ENCODE results near the gene MFRP.
A peak's percentile ranks its signal among the peaks of the same experiment; 100 is the strongest.

The MFRP gene

DNA sequence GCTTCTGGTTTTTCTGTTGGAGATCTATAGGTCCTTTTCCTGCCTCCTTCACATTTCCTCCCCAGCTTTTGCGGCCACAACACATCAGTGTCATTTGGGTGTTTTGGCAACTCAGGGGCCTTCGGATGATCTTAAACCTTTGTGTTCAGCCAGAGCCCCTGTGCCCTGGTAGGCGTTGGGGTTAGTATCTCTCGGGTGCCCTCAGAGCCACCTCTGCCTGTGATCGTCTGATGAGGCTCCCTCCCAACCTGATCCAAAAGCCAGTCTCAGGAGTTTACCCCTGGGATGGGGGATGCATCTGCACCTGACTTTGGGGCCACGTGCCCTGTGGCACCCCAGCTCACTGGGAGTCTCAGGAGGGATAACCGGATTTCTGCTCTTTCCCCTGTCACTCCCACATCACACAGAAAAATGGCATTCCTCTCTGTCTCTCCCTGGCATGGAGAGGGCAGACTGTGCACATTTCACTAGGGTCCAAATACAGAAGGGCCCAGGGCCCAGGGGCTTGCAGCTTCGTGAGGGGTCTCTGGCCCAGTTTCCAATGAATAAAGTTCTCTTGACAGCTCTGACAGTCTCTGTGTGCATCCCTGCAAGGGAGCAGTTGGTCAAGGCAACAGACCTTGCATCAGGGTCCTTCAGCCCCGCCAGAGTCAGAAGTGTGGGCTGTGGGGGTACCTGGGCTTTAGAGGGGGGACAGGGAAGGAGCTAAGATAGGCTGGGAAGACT lies 9.6 kb downstream of the MFRP start:
- no peak for DNase-seq

DNA sequence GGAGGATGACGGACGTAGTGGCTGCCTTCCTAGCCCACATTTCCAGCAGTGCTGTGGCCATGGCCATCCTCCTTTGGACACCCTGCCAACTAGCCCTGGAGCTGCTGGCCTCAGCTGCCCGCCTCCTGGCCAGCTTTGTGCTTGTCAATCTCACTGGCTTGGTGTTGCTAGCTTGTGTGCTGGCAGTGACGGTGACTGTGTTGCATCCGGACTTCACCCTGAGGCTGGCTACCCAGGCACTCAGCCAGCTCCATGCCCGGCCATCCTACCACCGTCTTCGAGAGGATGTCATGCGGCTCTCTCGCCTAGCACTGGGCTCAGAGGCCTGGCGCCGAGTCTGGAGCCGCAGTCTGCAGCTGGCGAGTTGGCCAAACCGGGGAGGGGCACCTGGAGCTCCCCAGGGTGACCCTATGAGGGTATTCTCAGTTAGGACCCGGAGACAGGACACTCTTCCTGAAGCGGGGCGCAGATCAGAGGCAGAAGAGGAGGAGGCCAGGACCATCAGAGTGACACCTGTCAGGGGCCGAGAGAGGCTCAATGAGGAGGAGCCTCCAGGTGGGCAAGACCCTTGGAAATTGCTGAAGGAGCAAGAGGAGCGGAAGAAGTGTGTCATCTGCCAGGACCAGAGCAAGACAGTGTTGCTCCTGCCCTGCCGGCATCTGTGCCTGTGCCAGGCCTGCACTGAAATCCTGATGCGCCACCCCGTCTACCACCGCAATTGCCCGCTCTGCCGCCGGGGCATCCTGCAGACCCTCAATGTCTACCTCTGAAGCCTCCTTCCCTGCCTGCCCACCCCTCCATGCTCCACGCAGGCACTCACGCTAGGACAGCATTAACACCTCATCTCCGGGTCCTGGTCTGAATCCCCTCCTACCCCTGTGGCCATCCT lies 10.6 kb downstream of the MFRP start:
- peak in 1 of 2 experiments; percentile 17 for DNase-seq

DNA sequence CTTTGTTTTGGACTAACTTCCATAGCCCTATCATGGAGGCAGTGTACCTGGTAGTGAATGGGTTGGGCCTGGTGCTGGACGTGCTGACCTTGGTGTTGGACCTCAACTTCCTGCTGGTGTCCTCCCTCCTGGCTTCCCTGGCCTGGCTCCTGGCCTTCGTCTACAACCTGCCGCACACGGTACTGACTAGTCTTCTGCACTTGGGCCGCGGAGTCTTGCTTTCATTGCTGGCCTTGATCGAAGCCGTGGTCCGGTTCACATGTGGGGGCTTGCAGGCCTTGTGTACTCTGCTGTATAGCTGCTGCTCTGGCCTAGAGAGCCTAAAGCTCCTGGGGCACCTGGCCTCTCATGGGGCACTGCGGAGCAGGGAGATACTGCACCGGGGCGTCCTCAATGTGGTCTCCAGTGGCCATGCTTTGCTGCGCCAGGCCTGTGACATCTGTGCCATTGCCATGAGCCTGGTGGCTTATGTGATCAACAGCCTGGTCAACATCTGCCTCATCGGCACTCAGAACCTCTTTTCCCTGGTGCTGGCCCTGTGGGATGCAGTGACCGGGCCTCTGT lies 11.3 kb downstream of the MFRP start:
- peak in 1 of 2 experiments; percentile 20 for DNase-seq

DNA sequence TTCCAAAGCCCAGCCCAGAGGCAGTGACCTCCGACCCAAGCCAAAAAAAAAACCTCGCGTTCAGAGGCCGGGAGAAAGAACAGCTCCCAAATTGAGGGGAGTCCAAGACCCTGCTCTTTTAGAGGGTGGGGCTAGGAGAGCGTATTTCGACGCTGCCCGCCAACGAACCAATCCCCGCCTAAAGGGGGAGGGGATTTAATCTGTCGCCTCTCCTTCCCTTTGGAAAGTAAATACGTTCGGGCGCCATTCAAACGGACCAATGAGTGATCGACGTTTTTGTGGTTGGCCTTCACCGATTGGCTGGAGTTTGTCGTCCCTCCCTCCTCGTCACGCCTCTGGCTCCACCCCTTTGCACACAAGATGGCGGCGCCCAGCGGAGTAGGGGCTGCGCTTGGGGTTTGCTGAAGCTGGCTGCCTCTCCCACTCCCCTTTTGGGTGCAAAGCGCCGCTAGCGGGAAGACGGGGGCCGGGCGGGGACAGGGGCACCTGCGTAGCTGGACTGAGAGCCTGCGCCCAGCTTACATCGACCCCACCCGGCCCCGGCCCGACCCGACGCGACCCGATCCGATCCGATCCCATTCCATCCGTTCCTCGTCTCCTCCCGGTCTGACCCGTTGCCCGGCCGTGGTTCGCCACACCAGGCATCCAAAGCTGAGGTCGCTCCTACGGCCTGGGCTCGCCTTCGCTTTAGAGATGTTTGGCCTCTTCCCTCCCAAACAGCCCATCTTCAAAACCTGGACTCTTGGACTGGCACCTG lies 12.2 kb downstream of the MFRP start, which contains the start of gene RNF26:
Gene RNF26, plus strand, starts transcription at position 354 of the 757 bp plus-strand sequence. CDS start 596 bp downstream, outside the sequence.
- peak; percentile 94 to 95 for DNase-seq

DNA sequence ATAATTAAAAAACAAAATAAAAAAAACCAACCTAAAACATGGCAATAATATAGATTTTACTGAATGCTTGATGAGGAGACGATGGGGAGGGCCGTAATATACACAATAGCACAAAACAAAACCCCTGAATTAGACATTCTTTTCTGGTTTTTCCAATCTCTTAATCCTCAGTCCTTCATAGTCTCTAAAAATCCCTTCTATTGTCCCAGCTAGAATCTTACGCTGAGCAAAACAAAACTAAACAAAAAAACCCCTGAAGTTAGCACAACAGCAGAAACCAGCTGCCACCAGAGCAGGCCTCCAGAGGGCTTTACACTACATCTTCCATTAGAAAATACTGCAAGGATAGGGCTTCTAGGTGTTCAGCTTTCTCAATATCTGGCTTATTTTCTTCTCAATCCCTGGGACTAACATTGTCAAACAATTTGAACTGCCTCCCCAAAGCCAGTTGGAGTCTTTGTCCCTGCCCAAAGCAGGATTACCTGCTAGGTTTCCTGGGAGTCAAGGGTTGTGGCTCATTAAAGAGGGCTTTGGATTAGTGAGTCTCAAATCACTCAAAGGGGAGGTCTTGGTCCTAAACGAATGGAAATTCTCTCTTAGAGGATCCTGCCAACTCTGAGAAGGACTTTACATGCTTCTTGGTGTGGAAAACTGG lies 14.3 kb downstream of the MFRP start:
- DNase-seq = no peak

DNA sequence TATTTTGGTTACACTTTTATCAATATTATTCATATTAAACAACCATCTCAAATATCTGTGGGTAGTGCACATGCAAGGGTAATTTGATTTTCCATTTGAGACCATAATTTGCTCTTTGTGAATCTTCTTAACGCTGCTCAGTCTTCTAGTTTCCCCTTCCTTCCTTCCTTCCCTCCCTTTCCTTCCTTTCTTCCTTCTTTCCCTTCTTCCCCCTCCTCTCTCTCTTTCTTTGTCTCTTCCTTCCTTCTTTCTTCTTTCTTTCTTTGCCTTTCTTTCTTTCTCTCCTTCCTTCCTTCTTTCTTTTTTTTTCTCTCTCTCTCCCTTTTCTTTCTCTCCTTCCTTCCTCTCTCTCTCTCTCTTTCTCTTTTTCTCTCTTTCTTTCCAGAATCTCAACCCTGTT lies 16.3 kb downstream of the MFRP start:
- DNase-seq = no peak

DNA sequence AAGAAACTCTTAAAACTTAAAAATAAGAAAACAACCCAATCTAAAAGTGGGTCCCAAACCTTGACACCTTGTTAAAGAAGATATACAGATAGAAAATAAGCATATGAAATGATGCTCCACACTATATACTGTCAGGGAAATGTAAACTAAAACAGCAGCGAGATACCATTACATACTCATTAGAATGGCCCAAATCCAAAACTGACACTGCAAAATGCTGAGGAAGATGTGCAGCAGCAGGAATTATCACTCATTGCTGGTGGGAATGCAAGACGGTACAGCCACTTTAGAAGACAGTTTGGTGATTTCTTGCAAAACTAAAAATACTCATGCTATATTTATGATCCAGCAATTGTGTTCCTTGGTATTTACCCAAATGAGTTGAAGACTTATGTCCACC lies 17.2 kb downstream of the MFRP start:
- DNase-seq = no peak

DNA sequence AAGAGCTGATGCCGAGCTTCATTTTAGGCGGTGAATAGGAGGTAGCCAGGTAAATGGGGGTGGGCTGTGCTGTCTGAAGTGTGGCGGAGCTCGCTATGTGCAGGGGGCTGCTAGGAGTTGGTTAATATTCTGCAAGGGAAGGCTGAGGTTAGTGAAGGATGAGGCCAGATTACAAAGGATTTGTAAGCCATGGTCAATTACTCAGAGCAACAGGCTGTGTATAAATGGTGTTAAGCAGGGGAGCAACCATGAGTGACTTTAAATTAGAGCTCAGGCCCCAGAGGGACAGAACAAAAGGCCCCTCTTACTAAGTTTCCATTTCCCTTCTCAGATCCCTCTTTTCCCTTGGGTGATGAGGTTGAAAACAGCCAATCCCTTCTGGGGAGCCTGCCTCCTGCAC lies 22.3 kb downstream of the MFRP start:
- DNase-seq = no peak

DNA sequence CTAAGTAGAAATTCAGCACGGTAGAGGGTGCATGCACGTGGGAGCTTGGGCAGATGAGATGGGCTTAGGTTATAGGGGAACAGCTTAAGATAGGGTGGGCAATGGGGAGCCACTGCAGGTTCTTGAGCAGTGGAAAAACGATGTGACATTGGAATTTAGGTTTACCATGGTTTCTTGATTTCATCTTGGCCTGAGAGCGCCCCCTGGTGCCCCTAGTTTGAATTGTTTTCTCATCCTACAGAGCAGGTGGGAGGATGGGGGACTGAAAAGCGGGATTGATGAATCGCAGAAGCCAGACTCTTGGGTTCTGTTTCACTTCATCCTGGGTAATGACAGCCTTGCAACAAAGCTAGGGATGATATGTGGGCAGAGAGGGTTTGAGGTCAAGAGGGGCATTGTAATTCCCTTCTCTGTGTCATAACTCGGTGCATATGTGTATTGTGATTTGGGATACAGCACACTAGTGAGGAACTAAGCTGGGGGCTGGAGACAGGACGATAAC lies 22.9 kb downstream of the MFRP start:
- DNase-seq = peak; percentile 90 to 96

DNA sequence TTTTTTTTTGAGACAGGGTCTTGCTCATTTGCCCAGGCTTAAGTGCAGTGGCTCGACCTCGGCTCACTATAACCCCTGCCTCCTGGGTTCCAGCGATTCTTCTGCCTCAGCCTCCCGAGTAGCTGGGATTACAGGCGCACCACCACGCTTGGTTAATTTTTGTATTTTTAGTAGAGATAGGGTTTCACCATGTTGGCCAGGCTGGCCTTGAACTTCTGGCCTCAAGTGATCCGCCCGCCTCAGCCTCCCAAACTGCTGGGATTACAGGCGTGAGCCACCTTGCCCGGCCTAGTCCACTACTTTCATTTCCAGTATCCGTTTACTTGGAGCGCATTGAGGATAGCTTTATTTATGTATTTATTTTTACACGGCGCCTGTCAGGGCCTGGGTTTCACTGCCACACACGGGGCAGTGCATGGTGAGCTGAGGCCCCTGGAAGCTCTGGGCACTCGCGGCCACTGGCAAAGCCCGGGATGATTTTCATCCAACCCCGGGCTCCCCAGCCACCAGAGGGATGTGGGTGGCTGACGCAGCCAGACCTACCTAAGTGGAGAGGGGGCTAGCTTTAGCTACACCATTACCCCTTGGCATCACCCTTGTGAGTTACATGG lies 23.5 kb downstream of the MFRP start:
- no peak for DNase-seq

DNA sequence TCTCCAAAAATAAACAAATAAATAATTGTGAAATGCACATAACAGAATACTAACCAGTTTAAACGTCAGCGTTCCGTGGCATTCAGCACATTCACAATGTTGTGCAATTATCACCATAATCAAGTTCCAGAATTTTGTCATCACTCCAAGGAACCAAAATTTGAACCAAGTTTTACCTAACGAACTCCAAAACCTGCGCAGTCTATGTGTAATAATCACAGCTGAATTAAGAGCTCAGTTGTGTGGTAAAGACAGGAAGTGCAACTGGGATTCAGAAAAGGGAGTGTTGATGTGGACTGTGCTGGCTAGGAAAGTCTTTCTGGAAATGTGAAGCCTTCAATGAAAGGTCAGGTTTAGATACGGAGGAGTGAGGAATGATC lies 24.2 kb downstream of the MFRP start:
- no peak for DNase-seq

DNA sequence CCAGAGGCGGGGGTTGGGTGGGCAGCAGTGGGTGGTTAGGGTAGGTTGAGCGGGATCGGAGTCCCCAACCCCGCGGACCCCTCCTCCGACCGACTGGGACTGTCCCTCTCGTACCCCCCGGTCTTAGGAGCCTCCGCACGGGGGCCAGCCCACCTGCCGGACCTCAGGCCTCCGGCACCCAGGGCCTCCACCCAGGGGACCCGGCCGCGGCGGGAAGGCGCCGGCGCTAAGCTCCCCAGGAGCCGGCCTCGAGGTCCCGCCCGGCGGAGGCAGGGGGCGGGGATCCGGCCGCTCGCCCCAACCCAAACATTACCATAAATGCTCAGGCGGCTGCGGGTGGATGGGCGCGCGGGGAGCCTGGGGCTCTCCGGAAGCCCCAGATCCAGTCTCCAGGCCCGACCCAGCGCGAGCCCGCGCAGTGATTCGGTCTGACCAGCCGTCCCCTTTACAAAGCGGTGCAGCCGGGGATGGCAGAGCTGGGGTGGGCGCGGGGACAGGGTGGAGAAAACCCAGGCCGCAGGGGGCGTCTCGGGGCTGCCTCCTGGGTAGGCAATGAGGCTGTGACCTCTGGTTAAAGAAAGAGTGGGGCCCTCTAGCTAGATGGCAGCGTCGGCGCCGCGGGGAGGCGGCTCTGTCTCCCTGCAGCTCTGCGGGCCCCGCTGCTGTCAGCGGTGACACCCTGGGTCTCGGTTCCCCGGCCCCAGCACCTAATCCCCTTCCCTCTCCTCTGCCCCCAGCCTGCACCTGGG lies 25.6 kb downstream of the MFRP start:
- DNase-seq = peak; percentile 79 to 82

DNA sequence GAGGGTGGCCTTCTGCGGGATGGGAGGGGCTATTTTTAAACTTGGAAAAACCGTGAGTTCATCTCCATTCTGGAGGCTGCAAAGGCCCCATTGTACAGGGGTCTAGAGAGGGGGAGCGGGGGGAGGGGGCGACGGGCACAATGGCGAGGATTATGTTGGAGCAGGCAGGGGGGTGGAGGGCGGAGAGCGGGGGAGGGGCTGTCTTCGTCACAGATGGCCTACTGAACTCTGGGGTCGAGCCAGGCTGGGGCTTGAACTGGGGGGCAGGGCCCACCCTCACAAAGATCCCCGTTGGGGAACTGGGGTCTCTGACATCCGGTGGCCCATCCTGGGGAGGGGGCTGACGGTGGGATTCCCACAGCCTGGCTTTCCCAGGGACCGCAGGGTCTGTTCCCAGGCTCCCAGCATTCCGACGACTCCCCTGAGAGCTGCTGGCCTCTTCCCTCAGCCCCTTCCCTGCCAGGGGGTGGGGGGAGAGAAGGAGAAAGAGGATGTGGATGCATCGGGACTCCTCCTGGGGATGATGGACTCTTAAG lies 26.2 kb downstream of the MFRP start:
- DNase-seq = no peak

DNA sequence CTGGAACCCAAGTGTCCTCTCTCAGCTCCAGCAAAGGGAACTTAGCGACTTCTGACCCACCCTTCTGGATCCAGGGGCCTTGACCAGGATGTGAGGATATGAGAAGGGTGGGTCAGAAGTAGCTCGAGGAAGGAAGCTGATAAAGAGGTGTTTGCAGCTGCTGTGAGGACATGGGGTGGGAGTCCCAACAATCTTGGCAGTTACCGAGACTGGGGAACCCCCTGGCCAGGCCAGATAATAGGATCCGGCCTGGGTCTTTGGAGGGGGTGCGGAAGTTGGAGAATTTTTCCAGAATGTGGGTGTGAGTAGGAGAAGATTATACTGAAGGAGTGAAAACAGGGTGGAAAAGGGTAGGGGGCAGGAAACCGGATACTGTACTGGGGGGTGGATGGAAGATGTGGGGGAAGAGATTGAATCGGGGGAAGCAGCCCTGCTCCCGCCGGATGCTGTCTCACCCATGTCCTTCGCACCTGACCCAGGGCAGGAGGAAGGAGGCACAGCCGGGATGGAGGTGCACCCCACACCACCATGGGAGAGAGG lies 26.7 kb downstream of the MFRP start:
- DNase-seq = no peak

DNA sequence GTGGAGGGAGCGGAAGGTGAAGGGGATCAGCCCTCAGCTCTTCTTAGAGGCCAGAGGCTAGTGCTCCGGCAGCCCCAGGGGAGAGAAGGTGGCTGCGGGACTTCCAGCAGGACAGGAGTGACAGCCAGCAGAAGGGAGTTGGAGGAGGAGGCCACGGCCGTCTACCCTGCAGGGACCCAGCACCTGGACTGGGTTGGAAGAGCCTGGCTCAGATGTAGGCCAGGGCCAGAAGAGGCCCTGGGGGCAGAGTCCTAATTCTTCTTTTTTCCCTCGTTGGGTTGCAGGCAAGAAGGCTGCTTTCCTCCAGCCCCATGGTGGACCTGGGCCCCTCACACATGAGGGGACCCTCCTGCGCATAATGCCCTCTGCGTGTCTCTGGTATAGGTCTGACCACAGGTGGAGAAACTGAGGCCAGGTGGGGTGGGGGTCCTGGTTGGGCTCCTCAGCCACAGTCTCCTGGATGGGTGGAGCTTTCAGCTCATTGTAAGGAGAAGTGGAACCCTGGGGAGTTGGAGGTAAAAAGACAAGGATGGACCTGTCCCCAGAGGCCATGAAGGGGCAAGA lies 27.3 kb downstream of the MFRP start:
- DNase-seq = no peak

DNA sequence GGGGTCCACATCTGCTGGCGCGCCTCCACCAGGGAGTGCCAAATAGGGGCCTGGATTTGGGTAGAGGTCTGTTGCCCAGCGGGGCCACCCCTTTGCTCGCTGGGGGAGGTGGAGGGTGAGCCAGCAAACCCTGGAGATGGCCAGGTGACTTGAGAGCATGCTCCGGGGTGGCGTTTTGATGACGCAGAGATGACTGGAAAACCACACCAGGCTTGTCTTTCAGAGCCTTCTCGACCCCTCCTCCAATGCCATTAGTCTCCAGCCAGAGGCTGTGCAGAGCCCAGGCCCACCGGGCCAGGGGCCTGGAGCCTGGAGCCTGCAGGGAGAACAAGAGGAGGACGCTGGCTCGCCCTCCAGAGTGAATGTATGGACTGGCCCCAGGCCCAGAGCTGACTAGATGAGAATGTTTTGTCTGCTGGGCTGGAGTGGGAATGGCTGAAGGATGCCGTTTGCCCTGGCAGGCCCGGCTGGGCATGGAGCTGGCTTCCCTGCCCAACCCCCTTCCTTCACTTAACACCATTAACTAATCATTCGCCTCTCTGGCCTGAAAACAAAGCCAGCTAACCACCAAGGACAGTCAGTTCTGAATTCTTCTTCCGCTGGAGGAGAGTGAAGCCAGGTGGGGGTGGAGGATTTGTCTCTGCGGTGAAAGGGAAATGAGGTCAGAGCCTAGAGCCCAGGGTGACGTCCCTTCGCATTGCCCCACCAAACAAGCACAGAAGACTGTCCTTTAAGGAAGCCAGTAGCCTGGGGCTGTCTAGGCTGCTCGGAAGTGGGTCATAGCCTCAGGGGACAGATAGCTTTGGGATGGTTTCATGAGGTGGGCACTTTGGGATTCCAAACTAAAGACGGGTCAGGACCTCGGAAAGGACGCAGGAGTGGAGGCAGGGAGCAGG lies 28.0 kb downstream of the MFRP start:
- DNase-seq = no peak

DNA sequence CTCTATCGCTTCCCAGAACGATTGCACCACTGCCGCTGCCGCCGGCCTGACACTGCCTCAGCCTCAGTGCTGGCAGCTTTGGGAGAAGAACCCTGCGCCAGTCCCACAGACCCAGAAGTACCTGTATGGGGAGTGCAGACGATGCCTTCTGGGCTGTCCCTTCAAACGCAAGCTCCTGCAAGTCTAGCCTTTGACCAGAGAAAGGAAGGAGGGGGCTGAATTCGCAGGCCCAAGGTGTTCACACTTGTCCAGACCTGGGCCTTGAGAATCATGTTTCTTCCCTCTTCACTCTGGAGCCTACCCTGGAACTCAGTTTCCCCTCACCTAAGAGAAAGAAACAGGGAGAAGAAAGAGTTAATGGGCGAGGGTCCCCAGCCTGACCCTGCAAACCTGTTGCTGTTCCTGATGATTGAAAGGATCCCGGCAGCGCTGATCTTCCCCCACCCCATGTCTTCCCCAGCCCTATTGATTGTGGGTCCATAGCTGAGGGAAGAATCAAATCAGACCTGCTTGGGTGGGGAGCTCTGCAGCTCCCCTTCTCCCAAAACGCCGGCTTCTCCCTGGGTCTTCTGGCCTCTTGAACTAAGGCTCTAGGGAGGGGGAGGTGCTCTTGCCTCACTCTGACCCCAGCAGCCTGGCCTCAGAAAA lies 28.8 kb downstream of the MFRP start:
- DNase-seq = no peak
